ENCODE data around the gene AMMECR1L. TPM values are rescaled to one million over a fixed set of nuclear protein-coding genes. Genes with fewer than 3 reads are reported as not detected.
"Not testable (repeated sequence)": the region's sequence is repeated elsewhere in the genome, so short reads cannot be mapped to it uniquely, and the experiment has no call there.

The AMMECR1L gene
- total RNA-seq, 1 experiment from 2014 or later, result 20.3 TPM

DNA sequence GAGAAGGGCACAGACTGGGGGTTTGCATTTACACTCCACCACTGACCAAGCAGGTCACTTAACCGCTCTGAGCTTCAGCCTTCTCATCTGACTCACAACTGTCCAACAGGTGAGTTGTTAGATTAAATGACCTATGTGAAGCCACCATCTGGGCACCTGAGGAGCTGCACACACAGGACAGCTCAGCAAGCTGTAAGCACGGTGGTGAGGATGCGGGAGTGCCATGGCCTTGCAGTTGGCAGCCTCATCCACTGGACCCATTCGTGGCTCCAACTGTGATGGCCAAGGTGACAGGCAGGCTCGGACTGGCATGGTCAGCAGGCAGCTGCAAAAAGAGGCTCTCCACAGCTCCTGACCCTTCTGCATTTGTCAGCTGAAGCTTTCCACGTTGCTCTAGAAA is 23.3 kb upstream of the AMMECR1L start:
- H3K9me3 ChIP-seq (ENCODE audit: insufficient read depth, low read depth), result no peaks in the 10 kb centered on the region
- H3K27ac ChIP-seq, result no peak overlapping the region
- intact Hi-C loops (cut with micrococcal nuclease; ENCODE audit: unreplicated experiment), result no loop called here
- no peaks in the 10 kb centered on the region for H3K79me2 ChIP-seq (ENCODE audit: low read depth)
- H3F3A ChIP-seq (ENCODE audit: insufficient read depth, low read depth), result peaks cover 8% of the 10 kb centered on the region; the same call in 1 of the 2 replicates
- no peaks in the 10 kb centered on the region for H3K36me3 ChIP-seq (ENCODE audit: low read depth)
- POLR2A ChIA-PET (ENCODE audit: unreplicated experiment), result interaction anchor here (0.5 kb wide), 1 partner anchor 12 kb away, joined by 4 read pairs; no protein-coding TSS in a partner anchor
- peaks cover 33% of the 10 kb centered on the region; the same call in 1 of the 2 replicates for H3K27me3 ChIP-seq (ENCODE audit: insufficient read depth, low read depth)
- no peaks in the 10 kb centered on the region; the same call in 1 of the 2 replicates for H4K20me1 ChIP-seq (ENCODE audit: insufficient read depth)
- DNase-seq, result peak; percentile 19 to 72
- no peaks in the 10 kb centered on the region for H3K9me2 ChIP-seq (ENCODE audit: insufficient read depth)
- H3K4me3 ChIP-seq, result no peak overlapping the region
- no peak overlapping the region for H2AFZ ChIP-seq
- no peak overlapping the region for H3K4me2 ChIP-seq
- BruUV-seq (replicated peaks), result no TSS peak
- CTCF ChIA-PET, result no interaction called here
- peaks cover 7% of the 10 kb centered on the region for H3K4me1 ChIP-seq (replicated peaks; ENCODE audit: insufficient read depth)
- TF ChIP-seq, protein P1, sequence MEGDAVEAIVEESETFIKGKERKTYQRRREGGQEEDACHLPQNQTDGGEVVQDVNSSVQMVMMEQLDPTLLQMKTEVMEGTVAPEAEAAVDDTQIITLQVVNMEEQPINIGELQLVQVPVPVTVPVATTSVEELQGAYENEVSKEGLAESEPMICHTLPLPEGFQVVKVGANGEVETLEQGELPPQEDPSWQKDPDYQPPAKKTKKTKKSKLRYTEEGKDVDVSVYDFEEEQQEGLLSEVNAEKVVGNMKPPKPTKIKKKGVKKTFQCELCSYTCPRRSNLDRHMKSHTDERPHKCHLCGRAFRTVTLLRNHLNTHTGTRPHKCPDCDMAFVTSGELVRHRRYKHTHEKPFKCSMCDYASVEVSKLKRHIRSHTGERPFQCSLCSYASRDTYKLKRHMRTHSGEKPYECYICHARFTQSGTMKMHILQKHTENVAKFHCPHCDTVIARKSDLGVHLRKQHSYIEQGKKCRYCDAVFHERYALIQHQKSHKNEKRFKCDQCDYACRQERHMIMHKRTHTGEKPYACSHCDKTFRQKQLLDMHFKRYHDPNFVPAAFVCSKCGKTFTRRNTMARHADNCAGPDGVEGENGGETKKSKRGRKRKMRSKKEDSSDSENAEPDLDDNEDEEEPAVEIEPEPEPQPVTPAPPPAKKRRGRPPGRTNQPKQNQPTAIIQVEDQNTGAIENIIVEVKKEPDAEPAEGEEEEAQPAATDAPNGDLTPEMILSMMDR (conservative IDR thresholded peaks at IDR 0.05), result peak; percentile 29; the same call in 1 of the 2 replicates
- TF ChIP-seq EZH2 (IDR thresholded peaks at IDR 0.05; ENCODE audit: low read depth), result no peak

DNA sequence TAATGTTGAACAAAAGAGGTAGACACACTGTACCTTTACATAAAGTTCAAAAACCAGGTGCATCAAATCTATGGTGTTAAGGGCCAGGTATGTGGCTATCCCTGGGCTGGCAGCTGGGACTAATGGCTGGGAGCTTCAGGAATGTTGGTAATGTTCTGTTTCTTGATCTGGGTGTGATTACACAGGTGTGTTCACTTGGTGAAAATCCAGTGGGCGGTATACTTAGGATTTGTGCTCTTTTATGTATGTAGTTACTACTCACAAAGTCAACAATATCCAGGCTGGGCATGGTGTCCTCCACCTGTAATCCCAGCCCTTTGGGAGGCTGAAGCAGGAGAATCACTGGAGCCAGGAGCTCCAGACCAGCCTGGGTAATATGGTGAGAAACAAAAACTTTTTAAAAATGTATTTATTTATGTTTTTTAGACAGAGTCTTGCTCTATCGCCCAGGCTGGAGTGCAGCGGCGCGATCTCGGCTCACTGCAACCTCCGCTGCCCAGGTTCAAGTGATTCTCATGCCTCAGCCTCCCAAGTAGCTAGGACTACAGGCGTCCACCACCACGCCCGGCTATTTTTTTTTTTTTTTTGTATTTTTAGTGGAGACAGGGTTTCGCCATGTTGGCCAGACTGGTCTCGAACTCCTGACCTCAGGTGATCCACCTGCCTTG is 22.1 kb upstream of the AMMECR1L start:
- intact Hi-C loops (cut with micrococcal nuclease; ENCODE audit: unreplicated experiment); H3K79me2 ChIP-seq (ENCODE audit: low read depth); H3K4me3 ChIP-seq; H3F3A ChIP-seq (ENCODE audit: insufficient read depth, low read depth); BruUV-seq (replicated peaks); H4K20me1 ChIP-seq (ENCODE audit: insufficient read depth); H2AFZ ChIP-seq; POLR2A ChIA-PET (ENCODE audit: unreplicated experiment); DNase-seq; H3K4me1 ChIP-seq (replicated peaks; ENCODE audit: insufficient read depth); H3K9me2 ChIP-seq (ENCODE audit: insufficient read depth); H3K27ac ChIP-seq; H3K4me2 ChIP-seq; H3K36me3 ChIP-seq (ENCODE audit: low read depth); H3K9me3 ChIP-seq (ENCODE audit: insufficient read depth, low read depth): not testable (repeated sequence)
- CTCF ChIA-PET, result interaction anchor here (0.7 kb wide), 1 partner anchor 121 kb away, joined by 5 read pairs; no protein-coding TSS in a partner anchor
- H3K27me3 ChIP-seq (ENCODE audit: insufficient read depth, low read depth), result peaks cover 33% of the 10 kb centered on the region; the same call in 1 of the 2 replicates

- H3K4me3 ChIP-seq, result no peak overlapping the region
- no peaks in the 10 kb centered on the region for H3K9me2 ChIP-seq (ENCODE audit: insufficient read depth)
- intact Hi-C loops (cut with micrococcal nuclease; ENCODE audit: unreplicated experiment), result no loop called here
- no peak overlapping the region for H3K27ac ChIP-seq
- no peaks in the 10 kb centered on the region for H3K36me3 ChIP-seq (ENCODE audit: low read depth)
- no TSS peak for BruUV-seq (replicated peaks)
- POLR2A ChIA-PET (ENCODE audit: unreplicated experiment), result interaction anchor here (0.6 kb wide), 1 partner anchor 124 kb away, joined by 3 read pairs; no protein-coding TSS in a partner anchor
- peaks cover 33% of the 10 kb centered on the region; the same call in 1 of the 2 replicates for H3K27me3 ChIP-seq (ENCODE audit: insufficient read depth, low read depth)
- no peaks in the 10 kb centered on the region for H3K79me2 ChIP-seq (ENCODE audit: low read depth)
- H3K9me3 ChIP-seq (ENCODE audit: insufficient read depth, low read depth), result no peaks in the 10 kb centered on the region
- no peaks in the 10 kb centered on the region; the same call in 1 of the 2 replicates for H4K20me1 ChIP-seq (ENCODE audit: insufficient read depth)
- no peak for DNase-seq
- H2AFZ ChIP-seq, result no peak overlapping the region
- 0 out of 2 replicates have a peak, but pooled peaks cover 3% of the 10 kb centered on the region for H3F3A ChIP-seq (ENCODE audit: insufficient read depth, low read depth)
- H3K4me1 ChIP-seq (replicated peaks; ENCODE audit: insufficient read depth), result no peaks in the 10 kb centered on the region
- H3K4me2 ChIP-seq, result no peak overlapping the region
- CTCF ChIA-PET, result no interaction called here
- TF ChIP-seq, protein P1 (conservative IDR thresholded peaks at IDR 0.05), result no peak
- TF ChIP-seq EZH2 (IDR thresholded peaks at IDR 0.05; ENCODE audit: low read depth), result no peak
Observed at GRCh38 chr2:127906206-127906926, 20.6 kb upstream of the AMMECR1L start.

Measured in PC-9 (cell line).